Heart right ventricle (tissue), 16 donors: ENCODE results near the gene TSHZ3. TPM values are rescaled to one million over a fixed set of nuclear protein-coding genes. Genes with fewer than 3 reads are reported as not detected.

ENCODE experiments used
- ATAC-seq, 8 donors: fragments of 200-7000 bp; cut with Tn5 transposase; one replicate each; pipeline ENCODE4 v1.9.1; 2020; ENCODE audit warnings: mild to moderate bottlenecking in 8 of 8, moderate library complexity in 8 of 8, moderate number of reproducible peaks in 1 of 8
- DNase-seq, 2 donors: peaks; one replicate each; pipeline ENCODE4 v3.0.0-alpha.2; 2020
- H3K27ac ChIP-seq, 10 donors: fragments of 200-600 bp; sonication (generic) in 2 of 10; one replicate each; pipeline versions ENCODE4 v1.5.0 to v1.8.0; 2020 to 2022; ENCODE audit warnings: mild to moderate bottlenecking in 3 of 10
- H3K27me3 ChIP-seq, 7 donors: fragments of 200-600 bp; one replicate each; pipeline ENCODE4 v1.8.0; 2021 to 2022; ENCODE audit warnings: mild to moderate bottlenecking in 2 of 7
- H3K36me3 ChIP-seq, 9 donors: fragments of 200-600 bp; sonication (generic) in 1 of 9; one replicate each; pipeline versions ENCODE4 v1.5.0 to v1.8.0; 2020 to 2022; ENCODE audit warnings: mild to moderate bottlenecking in 2 of 9
- H3K4me1 ChIP-seq, 9 donors: fragments of 200-600 bp; sonication (generic) in 1 of 9; one replicate each; pipeline versions ENCODE4 v1.5.0 to v1.8.0; 2020 to 2022; ENCODE audit warnings: mild to moderate bottlenecking in 4 of 9
- H3K4me3 ChIP-seq, 10 donors: fragments of 200-600 bp; sonication (generic) in 2 of 10; one replicate each; pipeline versions ENCODE4 v1.5.0 to v1.8.0; 2020 to 2022; ENCODE audit warnings: mild to moderate bottlenecking in 7 of 10, moderate library complexity in 2 of 10
- H3K9me3 ChIP-seq, 11 donors: fragments of 200-600 bp in 10 of 11; sonication (generic) in 2 of 11; one replicate each; pipeline versions ENCODE4 v1.5.0 to v1.8.0; 2013 to 2022; ENCODE audit warnings: mild to moderate bottlenecking in 2 of 11, control low read depth in 1 of 11, moderate library complexity in 1 of 11
- CTCF ChIP-seq, 9 donors: fragments of 200-600 bp; sonication (generic) in 2 of 9; IDR thresholded peaks; one replicate each; pipeline versions ENCODE4 v1.5.0 to v1.8.0; 2021 to 2022; ENCODE audit warnings: antibody characterized with exemption in 9 of 9, mild to moderate bottlenecking in 5 of 9, moderate library complexity in 1 of 9
- WGBS, 2 donors: extraction: QIAGEN DNeasy Blood & Tissue Kit; methylation state at CpG; one replicate each; pipeline ENCODE4 v1.1.7; 2013; ENCODE audit warnings: inconsistent platforms in 1 of 2; 5-methylcytosine and 5-hydroxymethylcytosine counted together
- intact Hi-C, 10 donors: fragments of 100-400 bp; cut with DNase I; formaldehyde crosslinking; loops; one replicate each; pipeline versions ENCODE4 v1.11.1 to v1.14.2; 2022
- polyA plus RNA-seq, 2 donors: library from polyadenylated mRNA; stranded (reverse); fragments of 200-250 nt; gene quantifications; one replicate each; pipeline ENCODE4 v1.2.3, GENCODE V29; 2013
- total RNA-seq, 10 donors: library from RNA; stranded (reverse); fragmentation: NEBNext Ultra II Directional in 3 of 10; extraction: Animal tissue kit (Norgen Biotek cat#: 25700) in 3 of 10; gene quantifications; one replicate each; pipeline versions ENCODE4 v1.2.1 to v1.2.4, GENCODE V29; 2021 to 2023
- donor health status: Arrhythmogenic right ventricular cardiomyopathy.
- donor health status: ischemic (EF 13 %, LVEDD 7.1; RV severe dilation, severe dysfunction).
- donor health status: healthy with polysubstance abuse.
- donor health status: DM: no; HTN: yes; CAD: no.
- donor health status: DM: no; HTN: no; CAD: no.
- donor health status: ischemic (EF 25% LVEDD 6.9; RV normal size, moderate dysfunction).
- donor health status: ischemic (EF 25% LVEDD 5.7; RV mildly dilated, moderate dysfunction).
- donor health status: healthy.
- donor health status: DM: yes; HTN: yes; CAD: no.
- donor health status: Ischemic cardiomyopathy.
- donor health status: ischemic (EF 35%, LVEDD 5.7; RV mildly dilated, moderate dysfunction).
- donor health status: nonischemic (EF 11% LVEDD 7.7; RV severe dilation, severe dysfunction).
- donor health status: DM: yes; HTN: yes; CAD: no.
- donor health status: PGD.
- donor health status: ischemic (EF 29% LVEDD 5.4; RV normal size, mild dysfunction).
- donor health status: nonischemic (EF 23%, LVEDD 6.1; RV moderate dilation, normal function).

TSHZ3 gene
- total and polyA plus RNA-seq, 12 donors = 1.7 to 5.0 (median 3.1) TPM

GRCh38 chr19:31284621-31285020 is 64.6 kb downstream of the TSHZ3 start:
- no peak for DNase-seq
- Histone ChIP-seq H3K4me1 (peaks cover 0 to 15% (median 0%) of the 10 kb centered on the region in 9 donors), H3K27ac (no peak overlapping the region), H3K36me3 (peaks cover 0 to 4% (median 0%) of the 10 kb centered on the region in 9 donors), H3K27me3 (no peaks in the 10 kb centered on the region), H3K9me3 (no peaks in the 10 kb centered on the region), H3K4me3 (no peak overlapping the region)
- ATAC-seq = no peak
- no peak for TF ChIP-seq CTCF (IDR thresholded peaks at IDR 0.05)
- intact Hi-C loops = no loop called here
- WGBS, 2 donors = 91 to 94% methylated on average over 7 of the region's 7 CpGs

GRCh38 chr19:31283701-31284100 is 65.5 kb downstream of the TSHZ3 start:
- Histone ChIP-seq H3K27ac (no peak overlapping the region), H3K9me3 (no peaks in the 10 kb centered on the region), H3K4me1 (peaks cover 0 to 15% (median 0%) of the 10 kb centered on the region in 9 donors), H3K27me3 (no peaks in the 10 kb centered on the region), H3K36me3 (peaks cover 0 to 12% (median 4%) of the 10 kb centered on the region in 9 donors), H3K4me3 (no peak overlapping the region)
- intact Hi-C loops = no loop called here
- DNase-seq (no peak), ATAC-seq (no peak)
- TF ChIP-seq CTCF (IDR thresholded peaks at IDR 0.05) = no peak
- WGBS, 2 donors = 92 to 97% methylated on average over 8 of the region's 8 CpGs

GRCh38 chr19:31282346-31282745 is 66.9 kb downstream of the TSHZ3 start:
- no peak for ATAC-seq
- no peaks in the 10 kb centered on the region for H3K9me3 ChIP-seq
- no peak for TF ChIP-seq CTCF (IDR thresholded peaks at IDR 0.05)
- H3K27ac ChIP-seq = no peak overlapping the region
- DNase-seq = no peak
- H3K4me3 ChIP-seq = no peak overlapping the region
- peaks cover 0 to 15% (median 0%) of the 10 kb centered on the region in 9 donors for H3K4me1 ChIP-seq
- intact Hi-C loops = no loop called here
- WGBS, 2 donors = 77 to 87% methylated on average over 4 of the region's 4 CpGs
- H3K27me3 ChIP-seq = no peaks in the 10 kb centered on the region
- H3K36me3 ChIP-seq = peaks cover 0 to 23% (median 4%) of the 10 kb centered on the region in 9 donors

- no peaks in the 10 kb centered on the region for H3K27me3 ChIP-seq
- TF ChIP-seq CTCF (IDR thresholded peaks at IDR 0.05) = no peak
- WGBS, 2 donors = 81 to 86% methylated on average over 11 of the region's 11 CpGs
- peaks cover 0 to 39% (median 4%) of the 10 kb centered on the region in 9 donors for H3K36me3 ChIP-seq
- no peak for ATAC-seq
- intact Hi-C loops = no loop called here
- H3K4me3 ChIP-seq = no peak overlapping the region
- peaks cover 0 to 3% (median 0%) of the 10 kb centered on the region in 9 donors for H3K4me1 ChIP-seq
- no peaks in the 10 kb centered on the region for H3K9me3 ChIP-seq
- no peak overlapping the region for H3K27ac ChIP-seq
- DNase-seq = no peak
Observed at GRCh38 chr19:31280287-31281006, 68.8 kb downstream of the TSHZ3 start.
